GM12864 (cell line): ENCODE measurements around the gene LZTS3.
"Not testable (repeated sequence)": the region's sequence is repeated elsewhere in the genome, so short reads cannot be mapped to it uniquely, and the experiment has no call there.

Source experiments
- DNase-seq: peaks from one replicate; pipeline ENCODE4 v3.0.0-alpha.2; 2011; ENCODE audit warnings: low read depth
- H3K4me3 ChIP-seq: 2 replicates; pipeline ENCODE4 v1.5.1; 2011; ENCODE audit warnings: mild to moderate bottlenecking, low read depth, low read length, control low read depth
- CTCF ChIP-seq: IDR thresholded peaks from 2 replicates; pipeline ENCODE4 v1.5.1; 2011; ENCODE audit warnings: low read depth, mild to moderate bottlenecking, moderate library complexity, low read length, control low read depth, inconsistent platforms; ENCODE audit errors: missing control alignments

LZTS3 gene

GRCh38 chr20:3161316-3162079, 11.9 kb downstream of the LZTS3 start:
- DNase-seq: no peak
- no peak overlapping the region for H3K4me3 ChIP-seq
- no peak for TF ChIP-seq CTCF

- peak overlapping the region; percentile 88; the same call in 1 of the 2 replicates for H3K4me3 ChIP-seq
- DNase-seq: no peak
- no peak for TF ChIP-seq CTCF
Measured at GRCh38 chr20:3160418-3160817, 12.9 kb downstream of the LZTS3 start.

- TF ChIP-seq CTCF: no peak
- H3K4me3 ChIP-seq: peak overlapping the region; percentile 88
- DNase-seq: no peak
Measured at GRCh38 chr20:3158968-3159431, 14.3 kb downstream of the LZTS3 start.

GRCh38 chr20:3157817-3158216, 15.5 kb downstream of the LZTS3 start:
- peak overlapping the region; percentile 88 for H3K4me3 ChIP-seq

GRCh38 chr20:3156811-3157619, 16.3 kb downstream of the LZTS3 start:
- peak overlapping the region; percentile 88 for H3K4me3 ChIP-seq
- no peak for TF ChIP-seq CTCF
- DNase-seq: peak; percentile 31

More at GRCh38 chr20:3157817-3158216, 15.5 kb downstream of the LZTS3 start:
- DNase-seq: no peak
- TF ChIP-seq CTCF: no peak

GRCh38 chr20:3152057-3152644, 21.2 kb downstream of the LZTS3 start:
- not testable (repeated sequence) for DNase-seq, H3K4me3 ChIP-seq

- DNase-seq: no peak
- H3K4me3 ChIP-seq: no peak overlapping the region
- no peak for TF ChIP-seq CTCF
Measured at GRCh38 chr20:3150908-3151307, 22.4 kb downstream of the LZTS3 start.
